Neuron (in vitro differentiated cells): Measurements from ENCODE around the gene MRPS6.

Source experiments
- H2AFZ ChIP-seq: one replicate; pipeline ENCODE4 v1.6.1; 2013; ENCODE audit warnings: low read depth, mild to moderate bottlenecking, inconsistent platforms, low read length, moderate library complexity
- H3K27me3 ChIP-seq: one replicate; pipeline ENCODE4 v1.6.1; 2013; ENCODE audit warnings: low read length; ENCODE audit not compliant: insufficient read depth
- H3K36me3 ChIP-seq: one replicate; pipeline ENCODE4 v1.6.1; 2013; ENCODE audit warnings: low read length; ENCODE audit not compliant: insufficient read depth
- H3K4me1 ChIP-seq: one replicate; pipeline ENCODE4 v1.6.1; 2013; ENCODE audit warnings: low read length; ENCODE audit not compliant: insufficient read depth
- H3K4me3 ChIP-seq: 2 replicates; pipeline ENCODE4 v1.5.1; 2013; ENCODE audit warnings: mild to moderate bottlenecking, low read length, moderate library complexity
- H3K9me3 ChIP-seq: one replicate; pipeline ENCODE4 v1.6.1; 2013; ENCODE audit warnings: low read length

Gene MRPS6

DNA sequence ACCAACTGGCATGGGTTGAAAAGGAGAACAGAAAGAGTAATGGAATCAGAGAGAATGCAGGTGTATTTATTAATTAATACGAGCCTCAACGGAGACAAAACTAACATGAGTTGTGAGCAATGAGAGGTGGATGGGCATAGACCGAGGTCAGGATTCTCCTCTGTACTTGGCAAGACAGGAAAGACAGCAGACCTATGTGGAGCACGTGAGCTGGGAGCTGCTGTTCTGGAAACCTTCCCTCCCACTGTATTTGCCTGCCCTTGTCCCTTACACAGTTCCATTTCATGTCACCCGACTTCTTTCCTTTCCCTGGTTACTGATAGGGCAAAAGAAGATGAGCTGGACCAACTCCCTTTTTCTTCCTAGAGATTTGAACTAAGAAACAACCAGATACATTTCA is 110.9 kb downstream of the MRPS6 start:
- Histone ChIP-seq H2AFZ (no peak overlapping the region), H3K36me3 (no peaks in the 10 kb centered on the region), H3K27me3 (no peaks in the 10 kb centered on the region), H3K4me1 (peaks cover 24% of the 10 kb centered on the region), H3K4me3 (no peak overlapping the region), H3K9me3 (no peaks in the 10 kb centered on the region)

DNA sequence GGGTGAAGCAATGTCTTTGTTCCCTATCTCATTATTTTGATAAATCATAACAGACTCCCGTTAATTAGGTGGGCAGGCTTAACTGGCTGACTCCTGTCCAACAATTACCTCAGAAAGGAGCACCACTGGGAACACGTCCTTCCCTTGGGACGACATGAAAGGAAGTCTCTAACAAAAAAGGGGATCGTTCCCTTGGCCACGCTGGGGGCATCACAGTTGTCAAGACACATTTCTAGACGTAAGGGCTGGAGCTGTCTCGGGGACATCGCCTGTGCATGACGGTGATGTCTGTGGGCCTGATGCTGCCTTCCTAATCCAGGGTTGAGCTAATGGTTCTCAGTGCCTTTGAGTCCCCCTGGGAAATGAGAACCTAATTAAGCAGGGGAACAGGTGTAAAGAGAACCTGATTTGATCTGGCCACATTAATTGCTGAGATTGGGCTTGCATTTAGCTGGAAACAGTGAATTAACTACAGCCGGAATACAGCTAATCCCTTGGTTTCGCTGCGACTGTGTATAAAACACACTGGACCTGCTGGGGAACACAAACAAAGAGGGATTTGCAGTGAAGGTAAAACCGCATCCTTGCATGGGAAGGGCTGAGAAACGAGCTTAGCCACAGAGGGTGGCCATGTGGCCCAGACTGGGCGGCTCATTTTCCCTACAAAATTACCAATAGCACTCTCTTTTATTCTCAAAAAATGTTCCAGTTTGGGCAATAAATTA is 111.8 kb downstream of the MRPS6 start:
- Histone ChIP-seq H2AFZ (no peak overlapping the region), H3K36me3 (no peaks in the 10 kb centered on the region), H3K4me3 (no peak overlapping the region), H3K4me1 (peaks cover 15% of the 10 kb centered on the region), H3K27me3 (no peaks in the 10 kb centered on the region), H3K9me3 (no peaks in the 10 kb centered on the region)

DNA sequence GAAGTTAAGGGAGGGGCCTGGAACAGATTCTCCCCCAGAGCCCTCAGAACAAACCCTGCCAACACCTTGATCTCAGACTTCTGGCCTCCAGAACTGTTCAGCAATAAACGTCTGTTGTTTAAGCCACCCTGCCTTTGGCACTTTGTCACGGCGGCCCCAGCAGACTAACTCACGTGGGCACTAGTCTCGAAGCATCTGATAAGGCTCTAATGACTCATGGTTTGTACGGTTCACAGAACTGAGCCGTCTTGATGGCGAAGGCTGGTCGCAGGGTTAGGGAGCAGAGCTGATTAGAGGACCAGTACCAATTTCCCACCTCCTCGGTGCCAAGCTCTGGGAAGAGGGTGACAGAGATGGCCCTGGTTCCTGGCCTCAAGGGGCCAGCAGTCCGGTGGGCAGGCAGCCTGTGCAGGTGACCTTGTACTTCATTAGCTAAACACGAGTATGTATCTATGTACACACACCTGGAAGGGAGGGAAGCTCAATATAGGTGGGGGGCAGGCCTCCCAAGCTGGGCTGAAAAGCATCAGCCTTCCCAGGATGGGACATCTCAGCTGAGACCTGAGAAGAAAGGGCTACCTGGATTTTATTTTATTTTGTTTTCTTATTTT is 112.8 kb downstream of the MRPS6 start:
- Histone ChIP-seq H3K27me3 (no peaks in the 10 kb centered on the region), H3K36me3 (no peaks in the 10 kb centered on the region), H2AFZ (no peak overlapping the region), H3K9me3 (no peaks in the 10 kb centered on the region), H3K4me1 (peaks cover 6% of the 10 kb centered on the region), H3K4me3 (no peak overlapping the region)

DNA sequence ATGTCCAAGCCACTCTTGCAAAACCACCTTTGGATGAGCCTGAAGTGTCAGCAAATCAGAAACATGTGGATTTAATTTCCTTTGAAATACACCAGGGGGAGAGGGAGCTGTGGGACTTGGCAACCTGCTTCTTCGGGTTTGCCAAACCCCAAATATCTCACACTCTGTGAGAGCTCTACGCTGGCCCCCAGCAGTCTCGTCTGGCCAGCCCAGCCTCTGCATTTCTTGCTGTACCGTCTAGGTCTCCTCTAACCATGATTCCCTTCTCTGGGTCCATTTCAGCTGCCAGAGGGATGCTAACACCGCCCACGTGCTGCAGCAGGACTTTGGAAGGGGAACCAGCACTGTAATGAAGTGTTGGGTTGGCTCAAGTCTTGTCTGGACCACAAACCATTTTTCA is 114.6 kb downstream of the MRPS6 start:
- H2AFZ ChIP-seq = no peak overlapping the region
- no peaks in the 10 kb centered on the region for H3K27me3 ChIP-seq
- H3K4me3 ChIP-seq = no peak overlapping the region
- no peaks in the 10 kb centered on the region for H3K36me3 ChIP-seq
- no peaks in the 10 kb centered on the region for H3K4me1 ChIP-seq
- no peaks in the 10 kb centered on the region for H3K9me3 ChIP-seq

DNA sequence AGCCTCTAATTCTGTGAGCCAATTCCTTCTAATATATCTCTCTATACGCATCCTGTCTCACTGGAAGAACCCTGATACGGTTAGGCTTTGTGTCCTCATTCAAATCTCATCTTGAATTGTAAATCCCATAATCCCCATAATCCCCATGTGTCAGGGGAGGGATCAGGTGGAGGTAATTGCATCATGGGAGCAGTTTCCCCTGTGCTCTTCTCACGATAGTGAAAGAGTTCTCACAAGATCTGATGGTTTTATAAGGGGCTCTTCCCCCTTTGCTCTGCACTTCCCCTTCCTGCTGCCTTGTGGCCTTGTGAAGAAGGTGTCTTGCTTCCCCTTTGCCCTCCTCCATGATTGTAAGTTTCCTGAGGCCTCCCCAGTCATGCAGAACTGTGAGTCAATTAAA is 116.1 kb downstream of the MRPS6 start:
- Histone ChIP-seq H3K27me3 (no peaks in the 10 kb centered on the region), H3K36me3 (no peaks in the 10 kb centered on the region), H3K4me3 (no peak overlapping the region), H3K9me3 (no peaks in the 10 kb centered on the region), H3K4me1 (no peaks in the 10 kb centered on the region), H2AFZ (no peak overlapping the region)

DNA sequence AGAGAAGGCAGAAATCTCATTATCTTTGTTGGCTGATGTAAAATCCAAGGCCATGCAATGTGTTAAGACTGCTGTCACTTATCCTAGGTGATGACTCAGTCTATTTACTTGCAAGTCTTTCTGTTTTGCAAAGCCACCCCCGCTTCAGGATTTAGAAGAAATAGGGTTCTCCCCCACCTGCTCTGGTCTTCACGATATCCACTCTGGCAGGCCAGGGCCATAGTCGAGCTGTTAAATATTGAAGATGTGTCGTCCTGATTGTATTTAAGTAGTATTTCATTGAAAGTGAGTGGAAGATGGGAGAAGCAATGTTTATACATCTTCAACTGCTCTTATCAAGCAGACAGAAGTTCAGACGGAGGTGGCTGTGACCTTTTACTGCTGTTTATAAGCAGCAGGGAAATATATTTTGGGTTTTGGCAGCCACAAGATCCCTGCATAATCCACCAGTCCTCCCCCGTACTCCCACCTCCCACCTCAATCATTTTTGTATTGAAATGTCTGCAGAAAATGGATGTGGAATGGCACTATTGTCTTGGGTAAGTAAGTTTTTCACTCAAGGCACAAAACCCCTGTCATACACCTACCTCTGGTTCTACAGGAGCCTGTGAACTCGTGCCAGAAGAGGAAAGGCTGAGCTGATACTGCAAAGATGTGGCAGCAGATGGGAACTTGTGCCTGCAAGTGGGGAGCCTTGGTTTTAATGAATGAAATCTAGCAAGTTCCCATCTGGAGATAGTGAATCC is 117.4 kb downstream of the MRPS6 start:
- no peak overlapping the region for H3K4me3 ChIP-seq
- H3K36me3 ChIP-seq = no peaks in the 10 kb centered on the region
- H3K27me3 ChIP-seq = no peaks in the 10 kb centered on the region
- H3K4me1 ChIP-seq = no peaks in the 10 kb centered on the region
- H3K9me3 ChIP-seq = no peaks in the 10 kb centered on the region
- no peak overlapping the region for H2AFZ ChIP-seq

DNA sequence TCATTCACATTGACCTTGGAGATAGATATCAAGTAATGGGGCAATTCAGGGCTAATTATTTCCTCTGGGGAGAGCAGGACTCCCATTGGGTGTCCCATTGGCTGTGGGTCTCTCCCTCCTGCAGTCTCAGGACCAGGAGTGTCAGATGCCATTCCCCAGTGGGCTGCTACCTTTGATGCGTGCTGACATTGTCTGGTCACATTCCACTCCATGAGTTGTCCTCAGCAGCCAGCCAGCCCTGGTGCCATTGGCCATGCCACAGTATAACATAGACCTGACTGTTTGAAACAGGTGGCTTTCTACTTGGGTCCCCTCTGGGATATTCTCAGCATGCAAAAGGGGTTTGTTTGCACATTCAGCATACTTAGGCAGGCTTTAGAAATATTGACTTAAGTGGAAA is 118.5 kb downstream of the MRPS6 start:
- H3K36me3 ChIP-seq = no peaks in the 10 kb centered on the region
- H3K4me1 ChIP-seq = no peaks in the 10 kb centered on the region
- H3K9me3 ChIP-seq = no peaks in the 10 kb centered on the region
- no peak overlapping the region for H2AFZ ChIP-seq
- no peaks in the 10 kb centered on the region for H3K27me3 ChIP-seq
- no peak overlapping the region for H3K4me3 ChIP-seq
